Activated CD4-positive, alpha-beta T cell treated with anti-CD3 and anti-CD28 coated beads for 24 hours (primary cell): ENCODE data around the gene PCK2.
A peak's percentile ranks its signal among the peaks of the same experiment; 100 is the strongest.
"Not testable (repeated sequence)": the region's sequence is repeated elsewhere in the genome, so short reads cannot be mapped to it uniquely, and the experiment has no call there.

ENCODE experiments used
- DNase-seq, 2 donors: peaks; one replicate each; pipeline ENCODE4 v3.0.0-alpha.2; 2020; ENCODE audit warnings: low read depth in 2 of 2

The PCK2 gene

DNA sequence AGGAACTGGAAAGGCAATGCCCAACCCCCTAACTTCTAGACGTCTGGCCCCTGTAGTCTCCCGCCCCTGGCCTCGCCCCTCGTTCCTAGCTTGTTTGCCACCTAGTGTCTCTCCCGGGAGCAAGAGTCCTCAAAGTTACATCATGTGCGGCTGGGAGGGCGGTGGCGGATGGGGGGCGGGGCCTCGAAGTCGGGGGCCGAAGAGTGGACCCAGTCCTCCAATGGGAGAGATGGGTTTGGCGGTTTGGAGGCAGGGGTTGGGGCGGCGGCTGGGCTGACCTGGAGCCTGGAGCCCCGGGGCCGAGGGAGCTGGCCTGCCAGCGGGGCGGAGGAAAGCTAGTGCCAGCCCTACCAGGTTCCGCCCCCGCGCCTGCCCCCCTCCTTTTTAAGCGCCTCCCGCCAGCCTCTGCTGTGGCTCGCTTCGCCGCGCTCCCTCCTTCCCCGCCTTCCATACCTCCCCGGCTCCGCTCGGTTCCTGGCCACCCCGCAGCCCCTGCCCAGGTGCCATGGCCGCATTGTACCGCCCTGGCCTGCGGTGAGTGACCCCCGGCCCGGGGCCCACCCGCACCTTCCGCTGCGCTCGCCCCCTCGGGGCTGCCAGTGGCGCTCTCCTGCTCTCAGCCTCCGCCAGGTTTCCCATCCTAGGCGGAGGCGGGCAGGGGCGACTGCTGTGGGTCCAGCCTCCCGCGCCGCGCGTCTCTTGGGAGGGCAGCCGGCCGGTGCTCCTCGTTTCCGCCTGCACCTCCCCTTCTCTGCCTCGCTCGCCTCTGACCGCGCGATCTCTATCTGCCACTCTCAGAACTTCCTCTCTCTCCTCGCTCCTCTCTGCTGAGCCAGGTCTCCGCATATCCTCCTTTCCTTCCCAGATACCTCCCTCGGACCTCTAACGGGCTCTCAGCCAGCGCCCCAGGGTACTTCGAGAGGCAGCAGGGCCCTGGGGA lies at the start of gene PCK2:
Gene PCK2 (plus strand): TSS at position 411 of the 940 bp plus-strand sequence. CDS start 95 bp downstream, at position 506.
- DNase-seq, result peak; percentile 85 to 89

DNA sequence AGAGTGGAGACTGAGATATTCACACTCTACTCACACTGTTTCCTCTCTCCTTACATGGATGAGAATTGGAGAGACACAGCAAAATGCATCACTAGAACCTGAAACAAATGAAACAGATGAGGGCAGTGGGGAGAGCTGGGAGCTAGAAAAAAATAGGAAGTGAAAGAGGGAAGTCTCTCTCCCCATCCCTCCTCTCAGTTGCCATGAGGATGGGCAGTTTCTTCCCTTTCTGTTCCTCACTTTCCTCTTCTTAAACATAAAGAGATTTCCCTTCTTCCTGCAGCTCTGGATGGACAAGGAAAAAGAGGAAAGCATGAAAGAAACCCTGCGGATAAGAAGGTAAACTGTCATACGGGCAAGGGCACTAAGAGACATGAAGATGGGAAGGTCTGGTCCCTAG lies 45.1 kb upstream of the PCK2 start:
- not testable (repeated sequence) for DNase-seq

- not testable (repeated sequence) for DNase-seq
These were observed 43.4 kb upstream of the PCK2 start for GRCh38 chr14:24050753-24051152.

DNA sequence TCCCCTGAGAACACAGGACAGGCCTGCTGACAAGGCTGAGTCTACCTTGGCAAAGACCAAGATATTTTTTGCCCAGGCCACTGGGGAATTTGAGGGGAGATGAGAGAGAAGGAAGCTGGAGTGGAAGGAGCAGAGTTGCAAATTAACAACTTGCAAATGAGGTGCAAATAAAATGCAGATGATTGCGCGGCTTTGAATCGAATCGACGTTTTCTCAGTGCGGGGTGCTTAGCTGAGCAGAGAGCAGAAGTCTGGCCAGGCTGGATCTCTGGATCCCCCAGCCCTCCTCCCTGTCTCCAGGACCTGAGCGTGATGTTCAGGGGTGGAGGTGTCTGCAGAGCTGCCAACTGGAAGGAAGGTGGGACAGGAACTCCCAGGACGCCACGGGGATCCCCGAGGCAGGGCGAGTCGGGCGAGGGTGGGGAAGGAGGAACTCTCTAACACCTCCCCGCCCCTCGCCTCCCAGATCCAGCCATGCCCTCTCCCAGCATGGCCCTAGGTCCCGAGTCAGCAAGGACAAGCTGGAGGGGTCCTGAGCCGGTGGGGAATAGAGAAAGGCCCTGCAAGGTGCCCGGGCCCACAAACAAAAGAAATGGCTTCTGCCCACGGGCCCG lies 42.8 kb upstream of the PCK2 start:
- no peak for DNase-seq

- peak; percentile 37 to 41 for DNase-seq
These were observed 42.1 kb upstream of the PCK2 start, which contains the start of gene CARMIL3 for GRCh38 chr14:24051789-24052655. Gene CARMIL3, plus strand, starts transcription at chr14:24052009. Its CDS starts 145 bp downstream, at chr14:24052154.

DNA sequence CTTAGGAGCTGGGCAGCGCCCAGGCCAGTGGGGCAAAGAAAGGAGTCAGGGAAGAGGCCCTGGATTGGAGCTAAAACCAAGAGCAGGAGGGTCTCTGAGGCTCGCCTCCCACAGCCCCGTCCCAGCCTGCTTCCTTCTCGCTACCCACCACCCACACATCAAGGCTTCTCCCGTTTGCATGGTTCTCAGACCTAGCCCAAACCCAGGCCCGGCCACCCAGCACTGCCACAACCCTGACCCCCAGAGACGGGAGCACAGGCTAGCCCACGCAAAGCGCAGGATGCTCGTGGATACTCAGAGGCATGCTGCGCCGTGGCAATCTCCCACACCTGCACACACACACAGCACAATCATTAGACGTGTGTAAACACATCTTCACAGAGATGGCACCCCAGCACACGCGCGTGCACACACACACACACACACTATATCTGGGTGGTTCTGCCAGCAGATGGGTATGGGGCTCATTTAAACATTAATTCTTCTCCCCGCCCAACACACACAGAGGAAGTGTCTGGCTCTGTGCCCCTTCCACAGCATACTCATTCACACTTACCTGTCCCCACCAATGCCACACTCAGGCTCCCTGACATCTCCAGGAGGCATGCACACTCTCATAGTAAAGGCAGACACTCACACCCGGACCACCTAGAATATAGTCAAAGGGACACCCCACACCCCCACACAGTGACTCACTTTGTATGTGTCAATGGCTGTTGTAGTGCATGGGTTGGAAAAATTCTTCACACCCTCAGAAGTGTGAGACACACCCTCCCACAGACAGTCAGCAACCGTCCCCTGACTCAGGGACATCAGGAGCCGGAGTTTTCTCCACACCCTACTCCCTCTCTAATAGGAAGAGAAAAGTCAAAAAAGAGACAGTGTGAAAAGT lies 41.2 kb upstream of the PCK2 start:
- DNase-seq, result peak; percentile 33 to 53

DNA sequence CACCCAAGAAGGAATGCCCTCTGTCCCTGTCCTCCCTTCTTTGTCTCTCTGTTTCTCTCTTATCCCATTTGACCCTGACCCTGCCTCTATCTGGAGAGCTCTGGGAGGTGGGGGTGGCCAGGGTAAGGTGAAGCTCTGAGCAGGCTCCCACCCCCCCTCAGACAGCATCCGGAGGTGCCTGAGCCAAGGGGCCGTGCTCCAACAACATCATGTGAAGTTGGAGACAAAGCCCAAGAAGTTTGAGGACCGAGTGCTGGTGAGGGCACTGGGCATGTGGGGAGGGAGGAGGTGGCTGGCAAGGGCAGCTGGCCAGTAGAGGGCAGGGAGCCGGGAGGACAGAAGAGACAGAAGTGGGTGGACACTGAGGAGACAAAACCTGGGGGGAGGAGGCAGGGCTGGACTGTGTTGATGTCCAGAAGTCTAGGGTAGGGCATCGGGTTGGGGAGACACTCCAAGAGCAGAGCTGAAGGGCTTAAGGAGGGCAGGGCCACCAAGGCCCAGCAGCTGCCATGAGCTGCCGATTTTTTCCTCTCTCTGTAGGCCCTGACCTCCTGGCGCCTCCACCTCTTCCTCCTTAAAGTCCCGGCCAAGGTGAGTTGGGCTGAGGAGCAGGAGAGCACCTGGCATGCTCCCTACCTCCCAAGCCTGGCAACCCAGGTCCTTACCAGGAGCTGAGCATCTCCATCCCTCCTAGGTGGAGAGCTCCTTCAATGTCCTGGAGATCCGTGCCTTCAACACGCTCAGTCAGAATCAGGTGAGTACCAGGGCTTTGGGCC lies 40.4 kb upstream of the PCK2 start:
- DNase-seq, result no peak

- DNase-seq, result no peak
These were observed 39.8 kb upstream of the PCK2 start for GRCh38 chr14:24054324-24054641.

DNA sequence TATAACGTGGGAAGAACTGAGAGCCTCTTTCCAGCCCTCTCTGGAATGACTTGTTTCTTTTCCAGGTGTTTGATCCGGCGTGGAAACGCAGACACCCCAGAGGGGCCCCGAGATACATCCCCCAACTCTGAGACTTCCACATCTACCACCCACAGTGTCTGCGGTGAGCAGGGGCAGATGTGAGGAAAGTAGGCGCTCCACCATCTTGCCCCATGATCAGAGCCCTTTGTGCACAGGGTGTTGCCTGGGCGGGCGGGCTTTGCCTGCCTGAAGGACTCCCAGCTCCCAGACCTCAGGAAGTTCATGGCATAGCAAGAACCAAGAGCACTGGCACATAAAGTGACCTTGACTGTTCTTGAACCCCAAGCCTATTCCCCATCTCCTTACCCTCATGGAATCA lies 39.5 kb upstream of the PCK2 start:
- no peak for DNase-seq

DNA sequence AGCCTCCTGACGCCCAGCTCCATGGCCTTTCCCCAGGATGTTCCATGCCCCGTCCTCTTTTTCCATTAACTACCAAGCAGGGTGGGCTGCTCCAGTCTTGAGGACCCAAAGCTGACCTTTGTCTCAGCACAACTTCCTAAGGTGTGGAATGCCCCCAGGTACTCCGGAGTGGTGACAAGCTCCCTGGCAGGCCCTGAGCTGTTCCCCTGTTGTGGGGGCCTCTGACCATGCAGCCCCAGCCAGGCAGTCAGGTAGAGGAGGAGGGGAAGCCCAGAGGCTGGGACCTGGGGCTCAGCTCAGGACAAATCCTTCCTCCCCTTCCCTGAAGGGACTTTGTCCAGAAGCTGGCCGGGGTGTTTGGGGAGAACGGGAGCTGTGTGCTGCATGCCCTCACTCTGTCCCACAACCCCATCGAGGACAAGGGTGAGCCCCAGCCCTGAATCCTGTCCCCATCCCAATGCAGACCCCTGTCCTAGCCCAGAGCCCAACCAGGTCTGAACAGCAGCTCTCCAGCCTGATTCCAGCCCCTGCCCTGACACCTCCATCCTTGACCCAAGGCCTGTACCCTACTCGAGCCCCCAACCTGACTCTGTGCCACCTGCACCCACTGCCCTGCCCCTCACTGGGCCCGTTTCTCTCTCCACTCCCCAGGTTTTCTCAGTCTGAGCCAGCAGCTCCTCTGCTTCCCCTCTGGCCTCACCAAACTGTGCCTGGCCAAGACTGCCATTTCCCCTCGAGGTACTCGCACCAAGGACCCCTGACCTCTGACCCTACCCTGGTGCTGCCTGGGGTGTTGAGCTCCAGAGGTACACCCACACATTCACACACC lies 37.9 kb upstream of the PCK2 start:
- DNase-seq, result no peak

GRCh38 chr14:24056800-24057184 lies 37.3 kb upstream of the PCK2 start:
- no peak for DNase-seq

GRCh38 chr14:24057271-24057670 lies 36.8 kb upstream of the PCK2 start:
- no peak for DNase-seq

DNA sequence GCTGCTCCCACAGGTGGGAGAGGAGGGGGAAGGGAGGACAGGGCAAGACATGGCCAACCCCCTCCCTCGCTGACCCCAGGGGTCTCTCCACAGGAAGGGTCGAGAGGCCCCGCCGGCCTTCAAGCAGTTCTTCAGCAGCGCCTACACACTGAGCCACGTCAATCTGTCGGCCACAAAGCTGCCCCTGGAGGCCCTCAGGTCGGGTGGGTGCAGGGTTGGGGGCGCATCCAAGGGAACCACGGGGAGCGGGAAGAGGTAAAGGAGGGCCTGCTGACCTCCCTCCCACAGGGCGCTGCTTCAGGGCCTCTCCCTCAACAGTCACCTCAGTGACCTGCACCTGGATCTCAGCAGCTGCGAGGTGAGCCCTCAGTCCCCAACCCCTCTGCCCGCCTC lies 36.2 kb upstream of the PCK2 start:
- no peak for DNase-seq

GRCh38 chr14:24058260-24058950 lies 35.7 kb upstream of the PCK2 start:
- DNase-seq, result no peak

- no peak for DNase-seq
These were observed 35.1 kb upstream of the PCK2 start for GRCh38 chr14:24058951-24059475.

DNA sequence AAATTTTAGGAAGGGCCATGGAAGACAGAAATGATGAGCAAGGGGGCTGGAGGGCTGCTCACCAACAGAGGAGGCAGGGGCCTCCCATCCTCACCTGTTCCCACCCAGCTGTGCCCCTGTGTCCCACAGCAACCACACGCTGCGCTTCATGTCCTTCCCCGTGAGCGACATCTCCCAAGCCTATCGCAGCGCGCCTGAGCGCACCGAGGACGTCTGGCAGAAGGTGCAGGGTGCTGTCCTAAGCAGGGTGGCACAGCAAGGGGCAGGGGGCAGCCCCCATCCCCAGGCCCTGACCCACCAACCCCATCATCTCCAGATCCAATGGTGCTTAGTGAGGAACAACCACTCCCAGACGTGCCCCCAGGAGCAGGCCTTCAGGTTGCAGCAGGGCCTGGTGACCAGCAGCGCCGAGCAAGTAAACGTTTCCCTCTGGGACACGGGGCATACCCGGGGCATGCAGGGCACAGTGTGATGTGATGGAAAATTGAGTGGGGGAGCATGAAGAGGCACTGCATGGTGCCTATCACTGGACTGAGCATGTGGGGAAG lies 34.2 kb upstream of the PCK2 start:
- no peak for DNase-seq

DNA sequence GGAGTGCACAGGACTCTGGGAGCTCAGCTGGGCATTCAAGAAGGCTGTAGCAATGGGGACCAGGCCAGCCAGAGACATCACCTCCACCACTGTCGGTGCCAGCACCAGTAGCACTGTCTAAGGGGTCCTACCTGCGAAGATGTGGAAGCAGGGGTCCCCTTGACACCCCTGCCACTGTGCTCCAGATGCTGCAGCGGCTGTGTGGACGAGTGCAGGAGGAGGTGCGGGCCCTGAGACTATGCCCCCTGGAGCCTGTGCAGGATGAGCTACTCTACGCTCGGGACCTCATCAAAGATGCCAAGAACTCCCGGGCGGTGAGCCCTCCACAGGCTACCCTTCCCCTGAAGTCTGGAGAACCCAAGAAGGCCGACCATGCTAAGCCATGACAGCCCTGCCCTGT lies 33.7 kb upstream of the PCK2 start:
- DNase-seq, result no peak
